ENCODE measurements around the gene VIT.

The VIT gene

DNA sequence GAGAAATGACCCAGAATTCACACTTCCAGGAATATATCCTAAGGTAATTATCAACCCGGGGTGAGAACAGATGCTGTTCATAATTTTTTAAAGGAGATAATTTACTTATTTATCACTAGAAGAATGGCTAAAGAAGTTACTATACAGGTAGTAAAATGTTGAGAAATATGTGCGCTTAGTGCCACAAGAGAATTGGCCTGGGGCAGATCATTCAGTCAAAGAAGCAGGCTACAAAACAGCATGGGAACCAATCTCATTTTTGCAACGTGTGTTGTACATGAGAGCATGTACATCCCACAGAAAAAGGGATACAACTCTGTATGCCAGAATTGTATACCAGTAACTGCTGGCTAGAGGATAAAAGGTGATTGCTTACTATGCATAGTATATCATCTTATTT is 75.2 kb downstream of the VIT start:
- H3K27ac ChIP-seq (ENCODE audit: low read depth, low read length): no peak overlapping the region
- H4K20me1 ChIP-seq (ENCODE audit: low read depth, low read length): no peaks in the 10 kb centered on the region
- H3K4me3 ChIP-seq (ENCODE audit: insufficient read depth, low read length, poor library complexity, severe bottlenecking): no peak overlapping the region
- H2AFZ ChIP-seq (ENCODE audit: low read depth, low read length, severe bottlenecking): no peak overlapping the region
- H3K9me3 ChIP-seq (ENCODE audit: insufficient read depth, low read length): no peaks in the 10 kb centered on the region
- no peaks in the 10 kb centered on the region for H3K9me2 ChIP-seq (replicated peaks; ENCODE audit: insufficient read depth, low read length)
- no peak for TF ChIP-seq EZH2phosphoT487 (conservative IDR thresholded peaks at IDR 0.05; ENCODE audit: low read length)
- TF ChIP-seq, protein P1, sequence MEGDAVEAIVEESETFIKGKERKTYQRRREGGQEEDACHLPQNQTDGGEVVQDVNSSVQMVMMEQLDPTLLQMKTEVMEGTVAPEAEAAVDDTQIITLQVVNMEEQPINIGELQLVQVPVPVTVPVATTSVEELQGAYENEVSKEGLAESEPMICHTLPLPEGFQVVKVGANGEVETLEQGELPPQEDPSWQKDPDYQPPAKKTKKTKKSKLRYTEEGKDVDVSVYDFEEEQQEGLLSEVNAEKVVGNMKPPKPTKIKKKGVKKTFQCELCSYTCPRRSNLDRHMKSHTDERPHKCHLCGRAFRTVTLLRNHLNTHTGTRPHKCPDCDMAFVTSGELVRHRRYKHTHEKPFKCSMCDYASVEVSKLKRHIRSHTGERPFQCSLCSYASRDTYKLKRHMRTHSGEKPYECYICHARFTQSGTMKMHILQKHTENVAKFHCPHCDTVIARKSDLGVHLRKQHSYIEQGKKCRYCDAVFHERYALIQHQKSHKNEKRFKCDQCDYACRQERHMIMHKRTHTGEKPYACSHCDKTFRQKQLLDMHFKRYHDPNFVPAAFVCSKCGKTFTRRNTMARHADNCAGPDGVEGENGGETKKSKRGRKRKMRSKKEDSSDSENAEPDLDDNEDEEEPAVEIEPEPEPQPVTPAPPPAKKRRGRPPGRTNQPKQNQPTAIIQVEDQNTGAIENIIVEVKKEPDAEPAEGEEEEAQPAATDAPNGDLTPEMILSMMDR (IDR thresholded peaks at IDR 0.05; ENCODE audit: insufficient read depth, low read length, poor library complexity, severe bottlenecking): no peak
- H3K36me3 ChIP-seq (ENCODE audit: low read length): no peaks in the 10 kb centered on the region
- no peak overlapping the region for H3K9ac ChIP-seq (ENCODE audit: low read length)
- no peaks in the 10 kb centered on the region for H3K27me3 ChIP-seq (ENCODE audit: low read length)
- no peak overlapping the region for H3K4me2 ChIP-seq (ENCODE audit: low read depth, low read length, poor library complexity, severe bottlenecking)
- H3F3A ChIP-seq (ENCODE audit: insufficient read depth): no peaks in the 10 kb centered on the region
- H3K79me2 ChIP-seq (ENCODE audit: insufficient read depth, low read length): no peaks in the 10 kb centered on the region

DNA sequence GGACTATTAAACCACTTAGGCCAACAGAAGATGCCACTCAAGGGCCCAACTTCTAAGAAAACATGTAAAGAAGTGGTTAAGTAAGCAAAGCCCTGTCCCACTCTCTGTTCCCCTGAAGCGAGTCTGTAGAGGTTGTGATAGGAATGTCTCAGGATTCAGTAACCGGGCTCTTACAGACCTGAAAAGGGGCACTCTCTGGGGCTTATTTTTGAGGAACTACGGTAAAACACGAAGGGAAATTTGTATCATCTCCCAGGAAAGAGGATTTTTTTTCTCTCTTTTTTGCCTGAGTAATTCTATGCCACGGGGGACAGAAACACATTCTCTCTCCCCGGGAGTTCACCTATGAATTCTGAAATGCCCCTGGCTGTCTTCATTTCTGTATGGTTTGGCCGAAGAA is 77.4 kb downstream of the VIT start:
- H3K4me2 ChIP-seq (ENCODE audit: low read depth, low read length, poor library complexity, severe bottlenecking): no peak overlapping the region
- H3K27me3 ChIP-seq (ENCODE audit: low read length): no peaks in the 10 kb centered on the region
- no peaks in the 10 kb centered on the region for H3K36me3 ChIP-seq (ENCODE audit: low read length)
- H3K27ac ChIP-seq (ENCODE audit: low read depth, low read length): no peak overlapping the region
- TF ChIP-seq, protein P1 (IDR thresholded peaks at IDR 0.05; ENCODE audit: insufficient read depth, low read length, poor library complexity, severe bottlenecking): no peak
- TF ChIP-seq EZH2phosphoT487 (conservative IDR thresholded peaks at IDR 0.05; ENCODE audit: low read length): no peak
- H3K9me2 ChIP-seq (replicated peaks; ENCODE audit: insufficient read depth, low read length): no peaks in the 10 kb centered on the region
- H3K9me3 ChIP-seq (ENCODE audit: insufficient read depth, low read length): no peaks in the 10 kb centered on the region
- no peak overlapping the region for H3K9ac ChIP-seq (ENCODE audit: low read length)
- H3K4me3 ChIP-seq (ENCODE audit: insufficient read depth, low read length, poor library complexity, severe bottlenecking): no peak overlapping the region
- H4K20me1 ChIP-seq (ENCODE audit: low read depth, low read length): no peaks in the 10 kb centered on the region
- no peaks in the 10 kb centered on the region for H3K79me2 ChIP-seq (ENCODE audit: insufficient read depth, low read length)
- no peak overlapping the region for H2AFZ ChIP-seq (ENCODE audit: low read depth, low read length, severe bottlenecking)
- H3F3A ChIP-seq (ENCODE audit: insufficient read depth): no peaks in the 10 kb centered on the region

DNA sequence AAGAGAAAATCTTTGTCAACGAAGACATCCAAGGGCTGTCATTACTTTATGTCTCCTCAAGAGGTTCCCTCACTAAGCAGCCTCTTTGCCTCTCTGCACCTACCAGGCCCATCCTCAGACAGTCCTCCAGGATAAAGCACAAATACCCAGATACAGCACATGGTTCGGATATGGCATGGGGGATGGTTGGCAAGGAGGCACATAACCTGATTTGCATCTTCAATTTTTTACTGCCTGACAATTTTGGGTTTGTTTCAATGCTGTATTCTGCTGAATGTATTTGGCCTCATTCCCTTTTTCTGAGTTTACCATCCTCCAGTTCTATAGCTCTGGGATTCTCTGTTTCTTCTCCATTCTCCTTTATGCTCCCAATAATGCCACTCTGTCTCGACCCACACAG is 78.8 kb downstream of the VIT start:
- no peaks in the 10 kb centered on the region for H3K79me2 ChIP-seq (ENCODE audit: insufficient read depth, low read length)
- H3K9ac ChIP-seq (ENCODE audit: low read length): no peak overlapping the region
- no peak overlapping the region for H3K4me2 ChIP-seq (ENCODE audit: low read depth, low read length, poor library complexity, severe bottlenecking)
- H3K9me2 ChIP-seq (replicated peaks; ENCODE audit: insufficient read depth, low read length): no peaks in the 10 kb centered on the region
- H3F3A ChIP-seq (ENCODE audit: insufficient read depth): no peaks in the 10 kb centered on the region
- no peaks in the 10 kb centered on the region for H3K27me3 ChIP-seq (ENCODE audit: low read length)
- no peak overlapping the region for H3K27ac ChIP-seq (ENCODE audit: low read depth, low read length)
- H3K9me3 ChIP-seq (ENCODE audit: insufficient read depth, low read length): no peaks in the 10 kb centered on the region
- H3K36me3 ChIP-seq (ENCODE audit: low read length): no peaks in the 10 kb centered on the region
- no peak overlapping the region for H3K4me3 ChIP-seq (ENCODE audit: insufficient read depth, low read length, poor library complexity, severe bottlenecking)
- no peaks in the 10 kb centered on the region for H4K20me1 ChIP-seq (ENCODE audit: low read depth, low read length)
- TF ChIP-seq, protein P1 (IDR thresholded peaks at IDR 0.05; ENCODE audit: insufficient read depth, low read length, poor library complexity, severe bottlenecking): no peak
- TF ChIP-seq EZH2phosphoT487 (conservative IDR thresholded peaks at IDR 0.05; ENCODE audit: low read length): no peak
- H2AFZ ChIP-seq (ENCODE audit: low read depth, low read length, severe bottlenecking): no peak overlapping the region

All from SU-DHL-6 (cell line).